Measurements from ENCODE around the gene TSPOAP1. TPM values are rescaled to one million over a fixed set of nuclear protein-coding genes. Genes with fewer than 3 reads are reported as not detected.

TSPOAP1 gene
- total and polyA plus RNA-seq, 2 of the 13 experiments (the other 11 are each of a cell fraction or from before 2014, with no cell fraction given): not detected

- no peak for TF ChIP-seq ZMAT5 (CRISPR knock-in tag; IDR thresholded peaks at IDR 0.05; ENCODE audit: borderline replicate concordance, low read depth)
- TF ChIP-seq FOSL2 (CRISPR knock-in tag; IDR thresholded peaks at IDR 0.05): peak; percentile 52; the same call in 1 of the 2 replicates
- peak; percentile 71; the same call in 1 of the 2 replicates for TF ChIP-seq ZNF317 (CRISPR knock-in tag; IDR thresholded peaks at IDR 0.05)
- TF ChIP-seq NCOA5 (CRISPR knock-in tag; IDR thresholded peaks at IDR 0.05): no peak
- peak; percentile 95 for TF ChIP-seq REPIN1 (CRISPR knock-in tag; IDR thresholded peaks at IDR 0.05; ENCODE audit: borderline replicate concordance, low read depth)
- TF ChIP-seq ZNF354B (CRISPR knock-in tag; IDR thresholded peaks at IDR 0.05): 0 out of 2 replicates have a peak, but pooled peaks have one; percentile 27
- TF ChIP-seq ZNF724P (CRISPR knock-in tag; IDR thresholded peaks at IDR 0.05; ENCODE audit: borderline replicate concordance): peak; percentile 33; the same call in 1 of the 2 replicates
- TF ChIP-seq, protein P1, sequence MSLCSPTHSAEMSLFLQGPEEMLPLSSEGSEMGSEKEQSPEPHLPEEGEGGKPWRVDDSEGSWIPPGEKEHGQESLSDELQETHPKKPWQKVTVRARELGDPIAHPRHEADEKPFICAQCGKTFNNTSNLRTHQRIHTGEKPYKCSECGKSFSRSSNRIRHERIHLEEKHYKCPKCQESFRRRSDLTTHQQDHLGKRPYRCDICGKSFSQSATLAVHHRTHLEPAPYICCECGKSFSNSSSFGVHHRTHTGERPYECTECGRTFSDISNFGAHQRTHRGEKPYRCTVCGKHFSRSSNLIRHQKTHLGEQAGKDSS (CRISPR knock-in tag; IDR thresholded peaks at IDR 0.05; ENCODE audit: borderline replicate concordance, low read depth): peak; percentile 86; the same call in 1 of the 2 replicates
- TF ChIP-seq CAMTA2 (CRISPR knock-in tag; IDR thresholded peaks at IDR 0.05; ENCODE audit: borderline replicate concordance): no peak
- TF ChIP-seq IKZF5 (CRISPR knock-in tag; IDR thresholded peaks at IDR 0.05): peak; percentile 97
- TF ChIP-seq ZNF44 (CRISPR knock-in tag; IDR thresholded peaks at IDR 0.05): peak; percentile 95; the same call in 1 of the 2 replicates
- TF ChIP-seq PHF20 (CRISPR knock-in tag; IDR thresholded peaks at IDR 0.05): peak; percentile 98
- no peak for TF ChIP-seq ZNF468 (CRISPR knock-in tag; IDR thresholded peaks at IDR 0.05)
- peak; percentile 86; the same call in 1 of the 2 replicates for TF ChIP-seq TBP (CRISPR knock-in tag; IDR thresholded peaks at IDR 0.05)
- no peak for TF ChIP-seq TBX3 (IDR thresholded peaks at IDR 0.05; ENCODE audit: borderline replicate concordance)
- TF ChIP-seq ZNF33A (CRISPR knock-in tag; IDR thresholded peaks at IDR 0.05; ENCODE audit: borderline replicate concordance): no peak
- no peak for TF ChIP-seq ESRRA (CRISPR knock-in tag; IDR thresholded peaks at IDR 0.05; ENCODE audit: low read depth)
- TF ChIP-seq, protein P2, sequence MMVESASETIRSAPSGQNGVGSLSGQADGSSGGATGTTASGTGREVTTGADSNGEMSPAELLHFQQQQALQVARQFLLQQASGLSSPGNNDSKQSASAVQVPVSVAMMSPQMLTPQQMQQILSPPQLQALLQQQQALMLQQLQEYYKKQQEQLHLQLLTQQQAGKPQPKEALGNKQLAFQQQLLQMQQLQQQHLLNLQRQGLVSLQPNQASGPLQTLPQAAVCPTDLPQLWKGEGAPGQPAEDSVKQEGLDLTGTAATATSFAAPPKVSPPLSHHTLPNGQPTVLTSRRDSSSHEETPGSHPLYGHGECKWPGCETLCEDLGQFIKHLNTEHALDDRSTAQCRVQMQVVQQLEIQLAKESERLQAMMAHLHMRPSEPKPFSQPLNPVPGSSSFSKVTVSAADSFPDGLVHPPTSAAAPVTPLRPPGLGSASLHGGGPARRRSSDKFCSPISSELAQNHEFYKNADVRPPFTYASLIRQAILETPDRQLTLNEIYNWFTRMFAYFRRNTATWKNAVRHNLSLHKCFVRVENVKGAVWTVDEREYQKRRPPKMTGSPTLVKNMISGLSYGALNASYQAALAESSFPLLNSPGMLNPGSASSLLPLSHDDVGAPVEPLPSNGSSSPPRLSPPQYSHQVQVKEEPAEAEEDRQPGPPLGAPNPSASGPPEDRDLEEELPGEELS (CRISPR knock-in tag; IDR thresholded peaks at IDR 0.05): peak; percentile 66; the same call in 1 of the 2 replicates
- peak; percentile 93; the same call in 2 of the 3 replicates for TF ChIP-seq MXI1 (IDR thresholded peaks at IDR 0.05; ENCODE audit: borderline replicate concordance, low read depth, low read length)
- peak; percentile 96 for TF ChIP-seq TFDP2 (CRISPR knock-in tag; IDR thresholded peaks at IDR 0.05)
- peak; percentile 98 for TF ChIP-seq ZMYM4 (CRISPR knock-in tag; IDR thresholded peaks at IDR 0.05)
- TF ChIP-seq ZNF17 (CRISPR knock-in tag; IDR thresholded peaks at IDR 0.05): no peak
- no peak for TF ChIP-seq NPAS2 (CRISPR knock-in tag; IDR thresholded peaks at IDR 0.05; ENCODE audit: borderline replicate concordance)
- TF ChIP-seq PAX8 (CRISPR knock-in tag; IDR thresholded peaks at IDR 0.05; ENCODE audit: borderline replicate concordance): peak; percentile 77; the same call in 1 of the 2 replicates
Observed at GRCh38 chr17:58351831-58352595, 23.4 kb upstream of the TSPOAP1 start, which contains the start of gene SUPT4H1 (continued).

Data from HepG2 (cell line).